ENCODE measurements around the gene SYNDIG1. TPM values are rescaled to one million over a fixed set of nuclear protein-coding genes. Genes with fewer than 3 reads are reported as not detected.

SYNDIG1 gene
- total RNA-seq, 1 experiment from 2014 or later: 5.4 TPM

GRCh38 chr20:24439737-24440387 lies 29.6 kb upstream of the SYNDIG1 start:
- Histone ChIP-seq H3K9ac (ENCODE audit: extremely low read depth, insufficient read length, low read length) (no peak overlapping the region), H2BK15ac (ENCODE audit: low read depth, low read length) (no peak overlapping the region), H3K23me2 (ENCODE audit: insufficient read length, low read depth, low read length, poor library complexity, severe bottlenecking) (peaks cover 7% of the 10 kb centered on the region), H4K91ac (ENCODE audit: insufficient read length, low read depth, low read length) (no peak overlapping the region), H3K27me3 (ENCODE audit: insufficient read depth, low read length) (no peaks in the 10 kb centered on the region), H3K4ac (ENCODE audit: low read depth, low read length) (no peak overlapping the region), H3K18ac (ENCODE audit: insufficient read length, low read depth, low read length) (no peak overlapping the region), H2BK5ac (ENCODE audit: insufficient read length, low read length) (no peak overlapping the region), H3K23ac (ENCODE audit: insufficient read length, low read depth, low read length) (no peak overlapping the region), H4K5ac (ENCODE audit: insufficient read length, low read depth, low read length) (no peak overlapping the region), H2AFZ (ENCODE audit: low read length) (no peak overlapping the region), H3K4me2 (ENCODE audit: insufficient read depth, insufficient read length, low read length) (no peak overlapping the region), H3K56ac (ENCODE audit: insufficient read length, low read depth, low read length) (no peak overlapping the region), H2AK5ac (ENCODE audit: insufficient read length, low read length) (no peak overlapping the region), H2BK120ac (ENCODE audit: low read depth, low read length, poor library complexity, severe bottlenecking) (no peak overlapping the region), H2BK12ac (ENCODE audit: insufficient read length, low read depth, low read length) (no peak overlapping the region), H4K20me1 (ENCODE audit: control insufficient read depth, insufficient read depth, insufficient read length) (no peaks in the 10 kb centered on the region), H3T11ph (ENCODE audit: low read length) (no peak overlapping the region), H3K27ac (ENCODE audit: insufficient read length, low read depth, low read length) (no peak overlapping the region), H3K79me2 (ENCODE audit: insufficient read depth, low read length) (no peaks in the 10 kb centered on the region), H3K14ac (ENCODE audit: insufficient read depth, low read length) (no peak overlapping the region), H3K79me1 (ENCODE audit: insufficient read depth, low read depth, low read length, poor library complexity, severe bottlenecking) (no peaks in the 10 kb centered on the region), H3K4me1 (ENCODE audit: insufficient read depth, low read length) (peaks cover 21% of the 10 kb centered on the region; the same call in 1 of the 2 replicates), H4K8ac (replicated peaks; ENCODE audit: insufficient read length, low read depth, low read length) (no peak overlapping the region), H2BK20ac (ENCODE audit: low read depth, low read length, poor library complexity, severe bottlenecking) (no peak overlapping the region), H3K9me3 (ENCODE audit: control insufficient read depth, low read depth, low read length) (no peaks in the 10 kb centered on the region)
- H3K4me3 Mint-ChIP-seq: no peak overlapping the region
- TF ChIP-seq, protein P1, sequence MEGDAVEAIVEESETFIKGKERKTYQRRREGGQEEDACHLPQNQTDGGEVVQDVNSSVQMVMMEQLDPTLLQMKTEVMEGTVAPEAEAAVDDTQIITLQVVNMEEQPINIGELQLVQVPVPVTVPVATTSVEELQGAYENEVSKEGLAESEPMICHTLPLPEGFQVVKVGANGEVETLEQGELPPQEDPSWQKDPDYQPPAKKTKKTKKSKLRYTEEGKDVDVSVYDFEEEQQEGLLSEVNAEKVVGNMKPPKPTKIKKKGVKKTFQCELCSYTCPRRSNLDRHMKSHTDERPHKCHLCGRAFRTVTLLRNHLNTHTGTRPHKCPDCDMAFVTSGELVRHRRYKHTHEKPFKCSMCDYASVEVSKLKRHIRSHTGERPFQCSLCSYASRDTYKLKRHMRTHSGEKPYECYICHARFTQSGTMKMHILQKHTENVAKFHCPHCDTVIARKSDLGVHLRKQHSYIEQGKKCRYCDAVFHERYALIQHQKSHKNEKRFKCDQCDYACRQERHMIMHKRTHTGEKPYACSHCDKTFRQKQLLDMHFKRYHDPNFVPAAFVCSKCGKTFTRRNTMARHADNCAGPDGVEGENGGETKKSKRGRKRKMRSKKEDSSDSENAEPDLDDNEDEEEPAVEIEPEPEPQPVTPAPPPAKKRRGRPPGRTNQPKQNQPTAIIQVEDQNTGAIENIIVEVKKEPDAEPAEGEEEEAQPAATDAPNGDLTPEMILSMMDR (conservative IDR thresholded peaks at IDR 0.05): no peak
- no peaks in the 10 kb centered on the region; a peak in 1 of 7 replicates for H3K36me3 Mint-ChIP-seq (ENCODE audit: insufficient read depth in 1 of 3, low read depth in 3 of 3)
- H3K27ac Mint-ChIP-seq: no peak overlapping the region
- peaks cover 2% of the 10 kb centered on the region for H3K27me3 Mint-ChIP-seq (ENCODE audit: low read depth)
- H3K4me1 Mint-ChIP-seq: peaks cover 29 to 30% of the 10 kb centered on the region in 2 experiments
- no peak for DNase-seq
- H3K9me3 Mint-ChIP-seq: no peaks in the 10 kb centered on the region; a peak in 1 of 5 replicates
- no CpG with 5 or more reads among the region's 7 CpGs for WGBS (ENCODE audit: extremely low coverage, insufficient read length, low lambda C conversion rate)
